Measurements from ENCODE around the gene PI4K2B.
A peak's percentile ranks its signal among the peaks of the same experiment; 100 is the strongest.

Gene PI4K2B

DNA sequence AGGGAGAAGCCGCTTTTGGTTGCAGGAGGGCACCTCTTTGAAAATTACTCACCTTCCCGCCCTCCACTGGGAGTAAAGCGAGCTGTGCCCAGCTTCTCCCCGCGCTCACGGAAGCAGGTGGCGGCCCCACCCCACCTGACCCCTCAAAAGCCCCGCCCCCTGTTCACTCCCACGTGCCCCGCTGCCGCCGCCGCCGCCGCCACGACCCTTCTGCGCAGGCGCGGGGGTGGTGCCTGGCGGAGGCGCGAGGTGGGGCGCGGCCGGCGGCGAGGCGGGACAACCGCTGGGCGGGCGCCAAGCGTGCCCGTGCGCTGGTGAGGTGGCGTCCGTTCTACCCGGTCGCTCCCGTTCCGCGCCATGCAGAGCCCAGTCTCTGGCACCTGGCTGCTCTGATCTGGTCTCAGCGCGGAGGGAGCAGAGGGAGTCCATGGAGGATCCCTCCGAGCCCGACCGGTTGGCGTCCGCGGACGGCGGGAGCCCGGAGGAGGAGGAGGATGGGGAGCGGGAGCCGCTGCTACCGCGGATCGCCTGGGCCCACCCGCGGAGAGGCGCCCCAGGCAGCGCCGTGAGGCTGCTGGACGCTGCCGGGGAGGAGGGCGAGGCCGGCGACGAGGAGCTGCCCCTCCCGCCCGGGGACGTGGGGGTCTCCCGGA lies at the start of gene PI4K2B (continued):
- TF ChIP-seq, protein P1, sequence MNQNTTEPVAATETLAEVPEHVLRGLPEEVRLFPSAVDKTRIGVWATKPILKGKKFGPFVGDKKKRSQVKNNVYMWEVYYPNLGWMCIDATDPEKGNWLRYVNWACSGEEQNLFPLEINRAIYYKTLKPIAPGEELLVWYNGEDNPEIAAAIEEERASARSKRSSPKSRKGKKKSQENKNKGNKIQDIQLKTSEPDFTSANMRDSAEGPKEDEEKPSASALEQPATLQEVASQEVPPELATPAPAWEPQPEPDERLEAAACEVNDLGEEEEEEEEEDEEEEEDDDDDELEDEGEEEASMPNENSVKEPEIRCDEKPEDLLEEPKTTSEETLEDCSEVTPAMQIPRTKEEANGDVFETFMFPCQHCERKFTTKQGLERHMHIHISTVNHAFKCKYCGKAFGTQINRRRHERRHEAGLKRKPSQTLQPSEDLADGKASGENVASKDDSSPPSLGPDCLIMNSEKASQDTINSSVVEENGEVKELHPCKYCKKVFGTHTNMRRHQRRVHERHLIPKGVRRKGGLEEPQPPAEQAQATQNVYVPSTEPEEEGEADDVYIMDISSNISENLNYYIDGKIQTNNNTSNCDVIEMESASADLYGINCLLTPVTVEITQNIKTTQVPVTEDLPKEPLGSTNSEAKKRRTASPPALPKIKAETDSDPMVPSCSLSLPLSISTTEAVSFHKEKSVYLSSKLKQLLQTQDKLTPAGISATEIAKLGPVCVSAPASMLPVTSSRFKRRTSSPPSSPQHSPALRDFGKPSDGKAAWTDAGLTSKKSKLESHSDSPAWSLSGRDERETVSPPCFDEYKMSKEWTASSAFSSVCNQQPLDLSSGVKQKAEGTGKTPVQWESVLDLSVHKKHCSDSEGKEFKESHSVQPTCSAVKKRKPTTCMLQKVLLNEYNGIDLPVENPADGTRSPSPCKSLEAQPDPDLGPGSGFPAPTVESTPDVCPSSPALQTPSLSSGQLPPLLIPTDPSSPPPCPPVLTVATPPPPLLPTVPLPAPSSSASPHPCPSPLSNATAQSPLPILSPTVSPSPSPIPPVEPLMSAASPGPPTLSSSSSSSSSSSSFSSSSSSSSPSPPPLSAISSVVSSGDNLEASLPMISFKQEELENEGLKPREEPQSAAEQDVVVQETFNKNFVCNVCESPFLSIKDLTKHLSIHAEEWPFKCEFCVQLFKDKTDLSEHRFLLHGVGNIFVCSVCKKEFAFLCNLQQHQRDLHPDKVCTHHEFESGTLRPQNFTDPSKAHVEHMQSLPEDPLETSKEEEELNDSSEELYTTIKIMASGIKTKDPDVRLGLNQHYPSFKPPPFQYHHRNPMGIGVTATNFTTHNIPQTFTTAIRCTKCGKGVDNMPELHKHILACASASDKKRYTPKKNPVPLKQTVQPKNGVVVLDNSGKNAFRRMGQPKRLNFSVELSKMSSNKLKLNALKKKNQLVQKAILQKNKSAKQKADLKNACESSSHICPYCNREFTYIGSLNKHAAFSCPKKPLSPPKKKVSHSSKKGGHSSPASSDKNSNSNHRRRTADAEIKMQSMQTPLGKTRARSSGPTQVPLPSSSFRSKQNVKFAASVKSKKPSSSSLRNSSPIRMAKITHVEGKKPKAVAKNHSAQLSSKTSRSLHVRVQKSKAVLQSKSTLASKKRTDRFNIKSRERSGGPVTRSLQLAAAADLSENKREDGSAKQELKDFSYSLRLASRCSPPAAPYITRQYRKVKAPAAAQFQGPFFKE (tag by site-specific recombination; IDR thresholded peaks at IDR 0.05; ENCODE audit: borderline replicate concordance) = no peak
- TF ChIP-seq ZNF548 (tag by site-specific recombination; IDR thresholded peaks at IDR 0.05) (no peak), ZNF248 (tag by site-specific recombination; IDR thresholded peaks at IDR 0.05) (no peak), ZNF146 (tag by site-specific recombination; IDR thresholded peaks at IDR 0.05) (no peak), HOXD13 (CRISPR knock-in tag; IDR thresholded peaks at IDR 0.05; ENCODE audit: borderline replicate concordance) (no peak), ZNF707 (tag by site-specific recombination; IDR thresholded peaks at IDR 0.05) (no peak), ZNF184 (tag by site-specific recombination; IDR thresholded peaks at IDR 0.05) (no peak), REPIN1 (tag by site-specific recombination; IDR thresholded peaks at IDR 0.05; ENCODE audit: low read depth) (no peak), ZNF175 (tag by site-specific recombination; IDR thresholded peaks at IDR 0.05) (no peak), ZFP69B (tag by site-specific recombination; IDR thresholded peaks at IDR 0.05) (peak; percentile 84), BCL11B (tag by site-specific recombination; IDR thresholded peaks at IDR 0.05; ENCODE audit: low read depth) (peak; percentile 27; the same call in 1 of the 2 replicates), ZBTB17 (tag by site-specific recombination; IDR thresholded peaks at IDR 0.05) (no peak), ZNF311 (tag by site-specific recombination; IDR thresholded peaks at IDR 0.05; ENCODE audit: borderline replicate concordance) (no peak), ZNF510 (tag by site-specific recombination; IDR thresholded peaks at IDR 0.05; ENCODE audit: insufficient replicate concordance) (no peak), ZNF174 (tag by site-specific recombination; IDR thresholded peaks at IDR 0.05) (no peak), ZBTB20 (tag by site-specific recombination; IDR thresholded peaks at IDR 0.05) (peak; percentile 27; the same call in 1 of the 2 replicates), ZNF768 (tag by site-specific recombination; IDR thresholded peaks at IDR 0.05) (no peak)
- TF ChIP-seq, protein P2, sequence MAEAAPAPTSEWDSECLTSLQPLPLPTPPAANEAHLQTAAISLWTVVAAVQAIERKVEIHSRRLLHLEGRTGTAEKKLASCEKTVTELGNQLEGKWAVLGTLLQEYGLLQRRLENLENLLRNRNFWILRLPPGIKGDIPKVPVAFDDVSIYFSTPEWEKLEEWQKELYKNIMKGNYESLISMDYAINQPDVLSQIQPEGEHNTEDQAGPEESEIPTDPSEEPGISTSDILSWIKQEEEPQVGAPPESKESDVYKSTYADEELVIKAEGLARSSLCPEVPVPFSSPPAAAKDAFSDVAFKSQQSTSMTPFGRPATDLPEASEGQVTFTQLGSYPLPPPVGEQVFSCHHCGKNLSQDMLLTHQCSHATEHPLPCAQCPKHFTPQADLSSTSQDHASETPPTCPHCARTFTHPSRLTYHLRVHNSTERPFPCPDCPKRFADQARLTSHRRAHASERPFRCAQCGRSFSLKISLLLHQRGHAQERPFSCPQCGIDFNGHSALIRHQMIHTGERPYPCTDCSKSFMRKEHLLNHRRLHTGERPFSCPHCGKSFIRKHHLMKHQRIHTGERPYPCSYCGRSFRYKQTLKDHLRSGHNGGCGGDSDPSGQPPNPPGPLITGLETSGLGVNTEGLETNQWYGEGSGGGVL (tag by site-specific recombination; IDR thresholded peaks at IDR 0.05) = no peak
- TF ChIP-seq, protein P3, sequence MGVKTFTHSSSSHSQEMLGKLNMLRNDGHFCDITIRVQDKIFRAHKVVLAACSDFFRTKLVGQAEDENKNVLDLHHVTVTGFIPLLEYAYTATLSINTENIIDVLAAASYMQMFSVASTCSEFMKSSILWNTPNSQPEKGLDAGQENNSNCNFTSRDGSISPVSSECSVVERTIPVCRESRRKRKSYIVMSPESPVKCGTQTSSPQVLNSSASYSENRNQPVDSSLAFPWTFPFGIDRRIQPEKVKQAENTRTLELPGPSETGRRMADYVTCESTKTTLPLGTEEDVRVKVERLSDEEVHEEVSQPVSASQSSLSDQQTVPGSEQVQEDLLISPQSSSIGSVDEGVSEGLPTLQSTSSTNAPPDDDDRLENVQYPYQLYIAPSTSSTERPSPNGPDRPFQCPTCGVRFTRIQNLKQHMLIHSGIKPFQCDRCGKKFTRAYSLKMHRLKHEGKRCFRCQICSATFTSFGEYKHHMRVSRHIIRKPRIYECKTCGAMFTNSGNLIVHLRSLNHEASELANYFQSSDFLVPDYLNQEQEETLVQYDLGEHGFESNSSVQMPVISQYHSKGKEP (tag by site-specific recombination; IDR thresholded peaks at IDR 0.05) = no peak
- TF ChIP-seq, protein P4, sequence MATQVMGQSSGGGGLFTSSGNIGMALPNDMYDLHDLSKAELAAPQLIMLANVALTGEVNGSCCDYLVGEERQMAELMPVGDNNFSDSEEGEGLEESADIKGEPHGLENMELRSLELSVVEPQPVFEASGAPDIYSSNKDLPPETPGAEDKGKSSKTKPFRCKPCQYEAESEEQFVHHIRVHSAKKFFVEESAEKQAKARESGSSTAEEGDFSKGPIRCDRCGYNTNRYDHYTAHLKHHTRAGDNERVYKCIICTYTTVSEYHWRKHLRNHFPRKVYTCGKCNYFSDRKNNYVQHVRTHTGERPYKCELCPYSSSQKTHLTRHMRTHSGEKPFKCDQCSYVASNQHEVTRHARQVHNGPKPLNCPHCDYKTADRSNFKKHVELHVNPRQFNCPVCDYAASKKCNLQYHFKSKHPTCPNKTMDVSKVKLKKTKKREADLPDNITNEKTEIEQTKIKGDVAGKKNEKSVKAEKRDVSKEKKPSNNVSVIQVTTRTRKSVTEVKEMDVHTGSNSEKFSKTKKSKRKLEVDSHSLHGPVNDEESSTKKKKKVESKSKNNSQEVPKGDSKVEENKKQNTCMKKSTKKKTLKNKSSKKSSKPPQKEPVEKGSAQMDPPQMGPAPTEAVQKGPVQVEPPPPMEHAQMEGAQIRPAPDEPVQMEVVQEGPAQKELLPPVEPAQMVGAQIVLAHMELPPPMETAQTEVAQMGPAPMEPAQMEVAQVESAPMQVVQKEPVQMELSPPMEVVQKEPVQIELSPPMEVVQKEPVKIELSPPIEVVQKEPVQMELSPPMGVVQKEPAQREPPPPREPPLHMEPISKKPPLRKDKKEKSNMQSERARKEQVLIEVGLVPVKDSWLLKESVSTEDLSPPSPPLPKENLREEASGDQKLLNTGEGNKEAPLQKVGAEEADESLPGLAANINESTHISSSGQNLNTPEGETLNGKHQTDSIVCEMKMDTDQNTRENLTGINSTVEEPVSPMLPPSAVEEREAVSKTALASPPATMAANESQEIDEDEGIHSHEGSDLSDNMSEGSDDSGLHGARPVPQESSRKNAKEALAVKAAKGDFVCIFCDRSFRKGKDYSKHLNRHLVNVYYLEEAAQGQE (tag by site-specific recombination; IDR thresholded peaks at IDR 0.05) = no peak
- TF ChIP-seq, protein P5, sequence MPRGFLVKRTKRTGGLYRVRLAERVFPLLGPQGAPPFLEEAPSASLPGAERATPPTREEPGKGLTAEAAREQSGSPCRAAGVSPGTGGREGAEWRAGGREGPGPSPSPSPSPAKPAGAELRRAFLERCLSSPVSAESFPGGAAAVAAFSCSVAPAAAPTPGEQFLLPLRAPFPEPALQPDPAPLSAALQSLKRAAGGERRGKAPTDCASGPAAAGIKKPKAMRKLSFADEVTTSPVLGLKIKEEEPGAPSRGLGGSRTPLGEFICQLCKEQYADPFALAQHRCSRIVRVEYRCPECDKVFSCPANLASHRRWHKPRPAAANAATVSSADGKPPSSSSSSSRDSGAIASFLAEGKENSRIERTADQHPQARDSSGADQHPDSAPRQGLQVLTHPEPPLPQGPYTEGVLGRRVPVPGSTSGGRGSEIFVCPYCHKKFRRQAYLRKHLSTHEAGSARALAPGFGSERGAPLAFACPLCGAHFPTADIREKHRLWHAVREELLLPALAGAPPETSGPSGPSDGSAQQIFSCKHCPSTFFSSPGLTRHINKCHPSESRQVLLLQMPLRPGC (tag by site-specific recombination; IDR thresholded peaks at IDR 0.05) = no peak
- TF ChIP-seq, protein P6, sequence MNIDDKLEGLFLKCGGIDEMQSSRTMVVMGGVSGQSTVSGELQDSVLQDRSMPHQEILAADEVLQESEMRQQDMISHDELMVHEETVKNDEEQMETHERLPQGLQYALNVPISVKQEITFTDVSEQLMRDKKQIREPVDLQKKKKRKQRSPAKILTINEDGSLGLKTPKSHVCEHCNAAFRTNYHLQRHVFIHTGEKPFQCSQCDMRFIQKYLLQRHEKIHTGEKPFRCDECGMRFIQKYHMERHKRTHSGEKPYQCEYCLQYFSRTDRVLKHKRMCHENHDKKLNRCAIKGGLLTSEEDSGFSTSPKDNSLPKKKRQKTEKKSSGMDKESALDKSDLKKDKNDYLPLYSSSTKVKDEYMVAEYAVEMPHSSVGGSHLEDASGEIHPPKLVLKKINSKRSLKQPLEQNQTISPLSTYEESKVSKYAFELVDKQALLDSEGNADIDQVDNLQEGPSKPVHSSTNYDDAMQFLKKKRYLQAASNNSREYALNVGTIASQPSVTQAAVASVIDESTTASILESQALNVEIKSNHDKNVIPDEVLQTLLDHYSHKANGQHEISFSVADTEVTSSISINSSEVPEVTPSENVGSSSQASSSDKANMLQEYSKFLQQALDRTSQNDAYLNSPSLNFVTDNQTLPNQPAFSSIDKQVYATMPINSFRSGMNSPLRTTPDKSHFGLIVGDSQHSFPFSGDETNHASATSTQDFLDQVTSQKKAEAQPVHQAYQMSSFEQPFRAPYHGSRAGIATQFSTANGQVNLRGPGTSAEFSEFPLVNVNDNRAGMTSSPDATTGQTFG (tag by site-specific recombination; IDR thresholded peaks at IDR 0.05; ENCODE audit: borderline replicate concordance) = no peak

Measured in HEK293 (cell line).